Transverse colon (tissue), 4 donors: ENCODE measurements around the gene BTK. TPM values are rescaled to one million over a fixed set of nuclear protein-coding genes. Genes with fewer than 3 reads are reported as not detected.

Experiments
- DNase-seq: peaks from one replicate; pipeline ENCODE4 v3.0.0-alpha.2; 2019
- H3K27ac ChIP-seq, 4 donors: fragments of 200-600 bp; sonication (generic); 2 replicates each; pipeline ENCODE4 v1.5.1; 2016 to 2018; ENCODE audit warnings: inconsistent platforms in 4 of 4
- H3K27me3 ChIP-seq: fragments of 200-600 bp; sonication (generic); 2 replicates; pipeline ENCODE4 v1.5.1; 2017; ENCODE audit warnings: inconsistent platforms
- H3K36me3 ChIP-seq, 4 donors: fragments of 200-600 bp; sonication (generic); 2 replicates each; pipeline ENCODE4 v1.5.1; 2017 to 2019; ENCODE audit warnings: inconsistent platforms in 4 of 4
- H3K4me1 ChIP-seq, 4 donors: fragments of 200-600 bp; sonication (generic); 2 replicates each; pipeline ENCODE4 v1.5.1; 2017 to 2020; ENCODE audit warnings: inconsistent platforms in 4 of 4
- H3K4me3 ChIP-seq, 4 donors: fragments of 200-600 bp; sonication (generic); 1 replicate in 1 of 4; 2 replicates in 3 of 4; pipeline versions ENCODE4 v1.5.1 to v1.6.1; 2017 to 2019; ENCODE audit warnings: inconsistent platforms in 4 of 4
- H3K9me3 ChIP-seq, 2 donors: fragments of 200-600 bp; sonication (generic); 2 replicates each; pipeline ENCODE4 v1.5.1; 2017 to 2019; ENCODE audit warnings: inconsistent platforms in 2 of 2
- EP300 ChIP-seq: sonication (generic); formaldehyde crosslinking; IDR thresholded peaks from one replicate; pipeline ENCODE4 v1.6.1; 2017; ENCODE audit warnings: antibody characterized with exemption, low read depth
- POLR2A ChIP-seq: fragments of 450-650 bp; IDR thresholded peaks from one replicate; pipeline ENCODE4 v1.6.1; 2016; ENCODE audit warnings: antibody characterized with exemption, mild to moderate bottlenecking, moderate library complexity
- POLR2AphosphoS5 ChIP-seq, 3 donors: sonication (generic); formaldehyde crosslinking; IDR thresholded peaks; one replicate each; pipeline ENCODE4 v1.6.1; 2016; ENCODE audit warnings: antibody characterized with exemption in 3 of 3
- WGBS, 2 donors: methylation state at CpG; one replicate each; pipeline ENCODE4 v1.1.5; 2018; ENCODE audit warnings: low coverage in 1 of 2; 5-methylcytosine and 5-hydroxymethylcytosine counted together
- in situ Hi-C, 4 donors: fragments of 200-750 bp; cut with MboI; loops; one replicate each; pipeline versions ENCODE4 v1.15.0 to v1.15.1; 2017; ENCODE audit warnings: low sequenced_read_pairs in 3 of 4, low pct_ligation_motif_present in 1 of 4, low pct_unique_long_range_greater_than_20kb in 1 of 4
- intact Hi-C: fragments of 100-400 bp; cut with DNase I; formaldehyde crosslinking; loops from one replicate; pipeline ENCODE4 v1.15.1; 2023; ENCODE audit warnings: low total_unique reads
- total RNA-seq, 4 donors: library from RNA; depleted of rRNA; stranded (reverse); fragments of >200 nt; gene quantifications; one replicate each; pipeline ENCODE4 v1.1.0, GENCODE V29; 2016
- TF ChIP-seq, protein P1 (sequence below), 5 experiments: fragments of 200-600 bp in 3 of 5; fragments of 450-650 bp in 2 of 5; sonication (generic) in 3 of 5; IDR thresholded peaks; 1 replicate in 2 of 5; 2 replicates in 3 of 5; pipeline ENCODE4 v1.5.1; 2016 to 2017; ENCODE audit warnings: antibody characterized with exemption in 5 of 5, inconsistent platforms in 3 of 5, mild to moderate bottlenecking in 2 of 5, moderate library complexity in 1 of 5

BTK gene
- total RNA-seq, 4 donors from 2014 or later: 0.40 to 7.9 (median 4.4) TPM

DNA sequence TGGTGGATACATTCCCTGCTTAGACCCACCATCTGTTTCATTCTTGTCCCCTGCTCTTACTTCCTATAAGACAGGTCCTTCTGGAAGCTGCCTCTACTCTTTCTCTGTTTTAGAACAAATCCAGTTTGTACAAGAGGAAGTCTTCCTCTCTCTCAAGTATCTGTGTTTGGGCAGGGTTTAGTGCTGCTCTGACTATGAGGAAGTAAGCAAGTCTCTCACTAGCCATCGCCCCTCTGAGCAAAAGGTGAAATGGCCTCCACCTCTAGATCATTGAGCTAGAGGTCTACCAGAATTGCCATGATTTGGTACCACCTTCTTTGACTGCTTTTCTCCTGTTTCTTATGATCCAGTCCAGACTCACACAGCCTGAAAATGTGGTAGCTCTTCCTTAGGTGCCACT, 8.4 kb downstream of the BTK start:
- in situ Hi-C loops (no loop called here), intact Hi-C loops (no loop called here)
- no peaks in the 10 kb centered on the region for H3K36me3 ChIP-seq
- H3K4me3 ChIP-seq: no peak overlapping the region
- no peaks in the 10 kb centered on the region for H3K9me3 ChIP-seq
- 40% methylated on average over 1 of the region's 1 CpG; no CpG with 5 or more reads in 1 of the 2 donors for WGBS, 2 donors
- H3K4me1 ChIP-seq: no peaks in the 10 kb centered on the region
- H3K27ac ChIP-seq: no peak overlapping the region
- no peaks in the 10 kb centered on the region for H3K27me3 ChIP-seq
- DNase-seq: no peak
- TF ChIP-seq POLR2AphosphoS5 (IDR thresholded peaks at IDR 0.05) (no peak), POLR2A (no peak)

DNA sequence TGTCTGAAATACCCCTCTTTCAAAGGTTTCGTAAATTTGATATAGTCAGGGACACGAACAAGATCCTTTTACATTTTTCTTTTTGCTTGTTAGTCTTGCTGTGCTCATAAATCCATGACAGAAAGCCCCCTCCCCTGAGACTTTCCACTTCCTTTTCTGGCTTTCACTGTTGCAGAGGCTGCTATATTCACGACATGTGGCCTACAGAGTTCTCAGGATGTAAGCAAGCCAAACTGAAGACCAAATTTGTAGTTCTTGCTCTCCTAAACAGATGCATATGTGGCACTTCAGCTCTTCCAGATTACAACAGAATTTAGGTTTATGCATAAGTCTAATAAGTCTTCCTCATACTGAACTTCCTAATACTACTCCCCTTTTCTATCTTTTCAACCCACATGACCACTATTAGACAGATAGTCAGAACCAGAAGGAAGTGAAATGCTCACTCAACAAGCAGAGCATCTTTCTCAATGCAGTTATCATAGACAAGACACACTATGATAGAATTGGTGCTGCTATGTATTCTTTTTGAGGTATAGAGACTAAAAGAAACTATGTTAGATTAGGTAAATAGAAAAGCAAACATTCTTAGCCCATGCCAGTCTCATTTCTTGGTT, 15.0 kb downstream of the BTK start:
- H3K27ac ChIP-seq: no peak overlapping the region
- in situ Hi-C loops (no loop called here), intact Hi-C loops (no loop called here)
- TF ChIP-seq POLR2AphosphoS5 (IDR thresholded peaks at IDR 0.05): no peak
- TF ChIP-seq, protein P1, sequence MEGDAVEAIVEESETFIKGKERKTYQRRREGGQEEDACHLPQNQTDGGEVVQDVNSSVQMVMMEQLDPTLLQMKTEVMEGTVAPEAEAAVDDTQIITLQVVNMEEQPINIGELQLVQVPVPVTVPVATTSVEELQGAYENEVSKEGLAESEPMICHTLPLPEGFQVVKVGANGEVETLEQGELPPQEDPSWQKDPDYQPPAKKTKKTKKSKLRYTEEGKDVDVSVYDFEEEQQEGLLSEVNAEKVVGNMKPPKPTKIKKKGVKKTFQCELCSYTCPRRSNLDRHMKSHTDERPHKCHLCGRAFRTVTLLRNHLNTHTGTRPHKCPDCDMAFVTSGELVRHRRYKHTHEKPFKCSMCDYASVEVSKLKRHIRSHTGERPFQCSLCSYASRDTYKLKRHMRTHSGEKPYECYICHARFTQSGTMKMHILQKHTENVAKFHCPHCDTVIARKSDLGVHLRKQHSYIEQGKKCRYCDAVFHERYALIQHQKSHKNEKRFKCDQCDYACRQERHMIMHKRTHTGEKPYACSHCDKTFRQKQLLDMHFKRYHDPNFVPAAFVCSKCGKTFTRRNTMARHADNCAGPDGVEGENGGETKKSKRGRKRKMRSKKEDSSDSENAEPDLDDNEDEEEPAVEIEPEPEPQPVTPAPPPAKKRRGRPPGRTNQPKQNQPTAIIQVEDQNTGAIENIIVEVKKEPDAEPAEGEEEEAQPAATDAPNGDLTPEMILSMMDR (IDR thresholded peaks at IDR 0.05): no peak
- no peak for TF ChIP-seq POLR2A
- no peak for TF ChIP-seq EP300
- H3K27me3 ChIP-seq: no peaks in the 10 kb centered on the region
- H3K9me3 ChIP-seq: no peaks in the 10 kb centered on the region
- WGBS, 2 donors: 54 to 56% methylated on average over 2 to 3 of the region's 3 CpGs
- H3K4me3 ChIP-seq: no peak overlapping the region
- no peak for DNase-seq
- H3K4me1 ChIP-seq: no peaks in the 10 kb centered on the region
- H3K36me3 ChIP-seq: no peaks in the 10 kb centered on the region

DNA sequence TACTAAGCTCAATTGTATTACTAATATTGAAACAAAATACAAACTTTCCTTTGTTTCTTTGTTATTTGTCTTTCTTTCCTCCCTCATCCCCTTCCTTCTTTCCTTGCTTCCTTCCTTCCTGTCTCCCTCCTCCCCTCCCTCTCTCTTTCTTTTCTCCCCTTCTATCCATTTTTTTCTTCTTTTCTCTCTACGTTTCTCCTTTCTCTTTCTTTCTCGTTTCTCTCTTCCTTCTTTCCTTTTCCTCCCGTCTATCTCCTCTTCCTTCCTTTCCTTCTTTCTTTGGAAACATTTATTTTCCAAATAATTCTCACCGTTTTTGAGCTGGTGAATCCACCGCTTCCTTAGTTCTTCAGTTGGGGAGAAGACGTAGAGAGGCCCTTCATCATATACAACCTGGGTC, 16.3 kb downstream of the BTK start:
- 72% methylated on average over 6 of the region's 6 CpGs; no CpG with 5 or more reads in 1 of the 2 donors for WGBS, 2 donors
- intact Hi-C loops: no loop called here
- Histone ChIP-seq H3K4me3 (no peak overlapping the region), H3K27ac (no peak overlapping the region), H3K36me3 (no peaks in the 10 kb centered on the region), H3K4me1 (no peaks in the 10 kb centered on the region), H3K9me3 (no peaks in the 10 kb centered on the region), H3K27me3 (no peaks in the 10 kb centered on the region)
- in situ Hi-C loops: no loop called here
- TF ChIP-seq POLR2A (no peak), POLR2AphosphoS5 (IDR thresholded peaks at IDR 0.05) (no peak), EP300 (no peak)
- TF ChIP-seq, protein P1 (IDR thresholded peaks at IDR 0.05): no peak
- DNase-seq: no peak

DNA sequence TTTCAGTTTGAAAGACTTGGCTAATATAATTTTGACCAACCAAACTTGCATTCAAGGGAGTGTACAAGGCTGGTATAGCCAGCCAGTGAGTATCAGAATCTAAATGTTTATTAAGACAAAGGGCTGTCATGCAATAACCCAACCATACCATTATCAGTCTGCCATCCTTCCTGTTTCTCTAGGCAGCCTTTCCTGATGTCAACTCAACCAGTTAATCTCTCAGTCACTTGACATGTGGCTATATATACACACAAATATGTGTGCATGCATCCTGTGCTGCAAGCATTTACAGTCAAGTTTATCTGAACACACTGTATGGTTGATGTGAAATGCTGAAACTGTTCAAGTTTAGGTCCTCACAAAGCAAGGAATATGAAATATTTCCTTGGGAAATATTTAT, 17.2 kb downstream of the BTK start:
- Histone ChIP-seq H3K36me3 (no peaks in the 10 kb centered on the region), H3K9me3 (no peaks in the 10 kb centered on the region), H3K27ac (no peak overlapping the region), H3K4me1 (no peaks in the 10 kb centered on the region), H3K27me3 (no peaks in the 10 kb centered on the region), H3K4me3 (no peak overlapping the region)
- TF ChIP-seq EP300: no peak
- TF ChIP-seq POLR2A: no peak
- no peak for DNase-seq
- in situ Hi-C loops: no loop called here
- intact Hi-C loops: no loop called here

DNA sequence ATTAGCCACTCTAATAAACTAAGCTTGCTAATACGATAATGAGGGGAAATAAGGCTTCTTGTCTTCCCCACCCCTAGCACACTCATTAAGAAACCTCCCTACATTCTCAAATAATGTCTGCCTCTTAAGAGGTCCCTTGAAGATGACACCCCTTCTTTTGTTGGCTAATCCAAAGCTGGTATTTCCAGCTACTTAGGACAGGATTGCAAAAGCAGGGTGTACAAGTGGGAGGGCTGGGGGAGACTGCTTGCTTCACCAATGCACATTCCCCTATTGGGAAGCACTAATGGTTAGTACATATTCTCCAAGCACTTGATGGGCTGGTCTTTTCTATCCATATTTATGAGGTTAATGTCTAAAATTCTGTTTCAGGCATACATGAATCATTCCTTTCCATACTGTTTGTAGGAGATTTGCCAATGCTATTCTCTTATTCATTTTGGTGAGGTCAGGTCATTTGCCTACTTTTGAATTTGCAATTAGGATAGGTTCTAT, 20.6 kb downstream of the BTK start:
- DNase-seq: no peak
- Histone ChIP-seq H3K4me3 (no peak overlapping the region), H3K27ac (no peak overlapping the region), H3K36me3 (no peaks in the 10 kb centered on the region), H3K9me3 (no peaks in the 10 kb centered on the region), H3K4me1 (no peaks in the 10 kb centered on the region), H3K27me3 (no peaks in the 10 kb centered on the region)
- intact Hi-C loops: no loop called here
- WGBS, 2 donors: 100% methylated on average over 1 of the region's 1 CpG; no CpG with 5 or more reads in 1 of the 2 donors
- TF ChIP-seq POLR2AphosphoS5 (IDR thresholded peaks at IDR 0.05): no peak
- in situ Hi-C loops: no loop called here

DNA sequence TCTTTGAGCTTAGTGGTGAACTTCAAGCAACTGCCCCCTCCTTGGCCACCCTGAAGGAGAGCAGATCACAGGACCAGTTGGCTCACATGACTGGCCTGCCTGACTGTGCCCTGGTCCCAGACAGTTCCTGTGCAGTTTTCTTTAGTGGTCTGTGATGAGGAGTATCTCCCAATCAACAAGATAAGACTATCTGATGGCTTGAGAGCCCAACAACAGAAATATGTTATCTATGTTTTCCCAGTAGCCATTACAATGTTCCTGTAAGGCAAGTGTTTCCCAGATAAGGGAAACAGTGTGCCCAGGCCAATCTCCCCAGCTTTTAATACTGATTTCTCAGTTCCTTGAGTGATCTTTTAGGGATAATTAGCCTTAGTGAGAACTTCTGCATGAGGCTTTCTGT, 23.2 kb downstream of the BTK start:
- in situ Hi-C loops: no loop called here
- Histone ChIP-seq H3K4me3 (no peak overlapping the region), H3K9me3 (no peaks in the 10 kb centered on the region), H3K4me1 (no peaks in the 10 kb centered on the region), H3K27ac (no peak overlapping the region), H3K36me3 (no peaks in the 10 kb centered on the region), H3K27me3 (no peaks in the 10 kb centered on the region)
- DNase-seq: no peak
- intact Hi-C loops: no loop called here
- TF ChIP-seq POLR2A: no peak
- no peak for TF ChIP-seq EP300
- TF ChIP-seq, protein P1 (IDR thresholded peaks at IDR 0.05): no peak
- no peak for TF ChIP-seq POLR2AphosphoS5 (IDR thresholded peaks at IDR 0.05)
